ENCODE data around the gene RND3. TPM values are rescaled to one million over a fixed set of nuclear protein-coding genes. Genes with fewer than 3 reads are reported as not detected.
A peak's percentile ranks its signal among the peaks of the same experiment; 100 is the strongest.

Gene RND3
- total and polyA plus RNA-seq, 10 of the 15 experiments (the other 5 are each of a cell fraction or from before 2014, with no cell fraction given) = 0.38 to 18.3 (median 0.93) TPM

DNA sequence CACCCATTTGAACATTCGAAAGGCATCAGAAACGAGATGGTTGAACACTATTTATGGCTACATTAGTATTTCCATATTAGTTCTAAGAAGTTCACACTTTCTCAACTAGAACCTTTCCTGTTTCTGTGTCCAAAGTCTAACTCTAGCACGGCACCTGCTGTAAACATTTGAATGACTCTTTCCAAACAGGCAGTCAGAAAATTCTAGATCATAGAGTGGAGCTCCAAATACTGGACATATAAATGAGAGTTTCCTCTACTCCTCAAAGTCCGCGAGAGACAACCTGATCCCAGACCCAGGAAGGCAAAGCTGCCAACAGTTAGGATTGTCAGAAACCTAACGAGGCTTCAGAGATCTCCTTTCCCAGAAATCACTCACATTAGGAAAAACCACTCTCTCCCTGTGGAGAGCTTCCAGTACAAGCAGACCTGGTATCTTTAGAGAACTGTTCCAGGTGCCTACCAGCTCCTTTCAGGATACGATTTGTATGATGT, 10.6 kb downstream of the RND3 start (continued):
- TF ChIP-seq MXI1 (IDR thresholded peaks at IDR 0.05; ENCODE audit: low read depth, low read length) (no peak), IKZF2 (IDR thresholded peaks at IDR 0.05) (peak in 1 of 2 experiments; percentile 61; a peak in 2 of 4 replicates), TARDBP (IDR thresholded peaks at IDR 0.05; ENCODE audit: borderline replicate concordance) (no peak), RAD21 (IDR thresholded peaks at IDR 0.05; ENCODE audit: insufficient read depth, low read depth, low read length) (no peak), FOS (IDR thresholded peaks at IDR 0.05; ENCODE audit: borderline replicate concordance, extremely low read depth, insufficient read length) (no peak), YY1 (IDR thresholded peaks at IDR 0.05; ENCODE audit: low read depth, low read length) (no peak), POLR2AphosphoS5 (IDR thresholded peaks at IDR 0.05; ENCODE audit: low read length) (no peak), IKZF1 (conservative IDR thresholded peaks at IDR 0.05) (peak; percentile 42; the same call in 1 of the 2 replicates), GABPA (IDR thresholded peaks at IDR 0.05; ENCODE audit: low read depth) (no peak), EP300 (IDR thresholded peaks at IDR 0.05; ENCODE audit: borderline replicate concordance in 1 of 2, control insufficient read depth in 1 of 2, low read depth in 2 of 2, low read length in 2 of 2) (no peak), MYC (IDR thresholded peaks at IDR 0.05; ENCODE audit: insufficient read depth, insufficient read length, insufficient replicate concordance, low read length, severe bottlenecking) (no peak), CUX1 (IDR thresholded peaks at IDR 0.05; ENCODE audit: insufficient replicate concordance, low read depth, low read length) (no peak), POLR2AphosphoS2 (IDR thresholded peaks at IDR 0.05; ENCODE audit: low read depth, low read length) (no peak), NR2C1 (IDR thresholded peaks at IDR 0.05) (no peak), GATAD2B (conservative IDR thresholded peaks at IDR 0.05; ENCODE audit: low read depth) (no peak), ZNF217 (IDR thresholded peaks at IDR 0.05) (0 out of 2 replicates have a peak, but pooled peaks have one; percentile 43), BHLHE40 (IDR thresholded peaks at IDR 0.05; ENCODE audit: borderline replicate concordance in 1 of 2, low read depth in 2 of 2, low read length in 1 of 2) (peak in 1 of 2 experiments; percentile 18; a peak in 1 of 4 replicates), RCOR1 (conservative IDR thresholded peaks at IDR 0.05; ENCODE audit: low read depth, low read length) (no peak), MTA2 (IDR thresholded peaks at IDR 0.05; ENCODE audit: low read depth) (peak; percentile 62; the same call in 1 of the 2 replicates), ATF7 (IDR thresholded peaks at IDR 0.05; ENCODE audit: low read depth) (peak; percentile 16; the same call in 1 of the 2 replicates), ATF2 (IDR thresholded peaks at IDR 0.05; ENCODE audit: low read length) (no peak), SIN3A (IDR thresholded peaks at IDR 0.05; ENCODE audit: low read depth, low read length) (no peak)
- TF ChIP-seq, protein P1, sequence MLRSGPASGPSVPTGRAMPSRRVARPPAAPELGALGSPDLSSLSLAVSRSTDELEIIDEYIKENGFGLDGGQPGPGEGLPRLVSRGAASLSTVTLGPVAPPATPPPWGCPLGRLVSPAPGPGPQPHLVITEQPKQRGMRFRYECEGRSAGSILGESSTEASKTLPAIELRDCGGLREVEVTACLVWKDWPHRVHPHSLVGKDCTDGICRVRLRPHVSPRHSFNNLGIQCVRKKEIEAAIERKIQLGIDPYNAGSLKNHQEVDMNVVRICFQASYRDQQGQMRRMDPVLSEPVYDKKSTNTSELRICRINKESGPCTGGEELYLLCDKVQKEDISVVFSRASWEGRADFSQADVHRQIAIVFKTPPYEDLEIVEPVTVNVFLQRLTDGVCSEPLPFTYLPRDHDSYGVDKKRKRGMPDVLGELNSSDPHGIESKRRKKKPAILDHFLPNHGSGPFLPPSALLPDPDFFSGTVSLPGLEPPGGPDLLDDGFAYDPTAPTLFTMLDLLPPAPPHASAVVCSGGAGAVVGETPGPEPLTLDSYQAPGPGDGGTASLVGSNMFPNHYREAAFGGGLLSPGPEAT (IDR thresholded peaks at IDR 0.05; ENCODE audit: low read depth) = no peak
